Measurements from ENCODE around the gene SMARCD1.
"Not testable (repeated sequence)": the region's sequence is repeated elsewhere in the genome, so short reads cannot be mapped to it uniquely, and the experiment has no call there.

SMARCD1 gene

DNA sequence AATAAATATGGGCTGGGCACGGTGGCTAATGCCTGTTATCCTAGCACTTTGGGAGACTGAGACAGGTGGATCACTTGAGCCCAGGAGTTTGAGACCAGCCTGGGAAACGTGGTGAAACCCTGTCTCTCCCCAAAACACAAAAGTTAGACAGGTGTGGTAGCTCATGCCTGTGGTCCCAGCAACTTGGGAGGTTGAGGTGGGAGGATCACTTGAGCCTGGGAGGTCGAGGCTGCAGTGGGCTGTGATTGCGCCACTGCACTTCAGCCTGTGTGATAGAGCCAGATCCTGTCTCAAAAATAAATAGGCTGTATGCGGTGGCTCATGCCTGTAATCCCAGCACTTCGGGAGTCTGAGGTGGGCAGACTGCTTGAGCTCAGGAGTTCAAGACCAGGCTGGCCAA lies 62.9 kb downstream of the SMARCD1 start:
- not testable (repeated sequence) for DNase-seq

DNA sequence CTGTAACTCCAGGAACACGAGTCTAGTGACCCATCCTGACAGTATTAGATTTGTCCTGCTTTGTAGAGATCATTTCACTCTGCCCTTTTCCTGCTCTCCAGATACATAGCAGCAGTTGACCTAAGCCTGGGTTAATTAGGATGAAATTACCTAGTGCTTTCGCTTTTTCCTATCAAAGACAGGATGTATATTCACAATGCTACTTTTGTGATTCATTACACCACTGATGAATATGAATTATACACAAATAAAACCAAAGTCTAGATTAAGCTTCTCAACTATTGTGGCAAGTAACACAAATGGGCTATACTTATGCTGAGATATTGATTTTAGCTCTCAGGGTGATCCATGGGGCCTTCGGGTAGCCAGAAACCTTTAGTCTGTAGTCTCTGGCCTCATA lies 64.2 kb downstream of the SMARCD1 start:
- no peak for DNase-seq

Measured in activated CD4-positive, CD25-positive, alpha-beta regulatory T cell treated with anti-CD3 and anti-CD28 coated beads, Interleukin-2, amount 50 U/mL, for 72 hours (primary cell).